Tibial artery (tissue), 4 donors: ENCODE data around the gene SIGLEC5.
A peak's percentile ranks its signal among the peaks of the same experiment; 100 is the strongest.

Experiments used
- DNase-seq, 2 donors: peaks; one replicate each; pipeline ENCODE4 v3.0.0-alpha.2; 2019
- H3K27ac ChIP-seq, 2 donors: fragments of 200-600 bp; sonication (generic) in 1 of 2; 1 replicate in 1 of 2; 2 replicates in 1 of 2; pipeline ENCODE4 v1.5.1; 2018 to 2019; ENCODE audit warnings: mild to moderate bottlenecking in 1 of 2
- H3K27me3 ChIP-seq, 2 donors: fragments of 200-600 bp; sonication (generic) in 1 of 2; one replicate each; pipeline versions ENCODE4 v1.5.1 to v1.6.0; 2016 to 2019
- H3K36me3 ChIP-seq, 3 donors: fragments of 200-600 bp; sonication (generic) in 2 of 3; one replicate each; pipeline ENCODE4 v1.5.1; 2016 to 2019; ENCODE audit warnings: mild to moderate bottlenecking in 2 of 3
- H3K4me1 ChIP-seq, 4 donors: fragments of 200-600 bp; sonication (generic) in 2 of 4; 1 replicate in 3 of 4; 2 replicates in 1 of 4; pipeline ENCODE4 v1.5.1; 2016 to 2019
- H3K4me3 ChIP-seq, 2 donors: fragments of 200-600 bp; sonication (generic) in 1 of 2; 1 replicate in 1 of 2; 2 replicates in 1 of 2; pipeline ENCODE4 v1.5.1; 2018 to 2019; ENCODE audit warnings: mild to moderate bottlenecking in 2 of 2
- H3K9me3 ChIP-seq, 3 donors: fragments of 200-600 bp; sonication (generic) in 1 of 3; one replicate each; pipeline ENCODE4 v1.5.1; 2016 to 2019
- intact Hi-C: fragments of 100-400 bp; cut with DNase I; formaldehyde crosslinking; loops from one replicate; pipeline ENCODE4 v1.15.0; 2023; ENCODE audit warnings: low total_unique reads
- TF ChIP-seq, protein P1 (sequence below), 2 experiments: fragments of 200-600 bp in 1 of 2; fragments of 450-650 bp in 1 of 2; IDR thresholded peaks; one replicate each; pipeline ENCODE4 v1.5.1; 2017 to 2019; ENCODE audit warnings: antibody characterized with exemption in 2 of 2, mild to moderate bottlenecking in 1 of 2, moderate library complexity in 1 of 2

Gene SIGLEC5

DNA sequence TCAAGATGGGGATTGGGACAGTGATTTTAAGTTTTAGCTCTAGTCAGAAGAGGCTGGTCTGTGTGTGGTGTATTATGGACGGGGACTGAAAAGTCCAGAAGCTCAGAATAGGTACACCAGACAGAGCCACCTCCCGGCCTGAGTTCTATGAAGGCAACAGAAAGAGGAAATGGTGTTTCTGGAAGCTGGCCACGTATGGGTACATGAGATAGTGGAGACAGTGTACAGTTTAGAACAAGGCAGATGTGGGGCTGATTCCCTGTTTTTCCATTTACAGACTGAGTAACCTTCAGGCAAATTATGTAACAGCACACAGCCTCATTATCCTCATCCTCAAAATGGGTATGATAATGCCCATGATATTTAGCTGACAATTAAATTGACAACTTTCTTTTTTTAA, 57.8 kb downstream of the SIGLEC5 start:
- intact Hi-C loops: no loop called here
- Histone ChIP-seq H3K4me1 (peaks cover 0 to 20% (median 13%) of the 10 kb centered on the region in 4 donors), H3K27ac (no peak overlapping the region), H3K36me3 (peaks cover 0 to 34% (median 25%) of the 10 kb centered on the region in 3 donors), H3K4me3 (peak overlapping the region; percentile 66 to 86), H3K9me3 (no peaks in the 10 kb centered on the region), H3K27me3 (no peaks in the 10 kb centered on the region)
- TF ChIP-seq, protein P1, sequence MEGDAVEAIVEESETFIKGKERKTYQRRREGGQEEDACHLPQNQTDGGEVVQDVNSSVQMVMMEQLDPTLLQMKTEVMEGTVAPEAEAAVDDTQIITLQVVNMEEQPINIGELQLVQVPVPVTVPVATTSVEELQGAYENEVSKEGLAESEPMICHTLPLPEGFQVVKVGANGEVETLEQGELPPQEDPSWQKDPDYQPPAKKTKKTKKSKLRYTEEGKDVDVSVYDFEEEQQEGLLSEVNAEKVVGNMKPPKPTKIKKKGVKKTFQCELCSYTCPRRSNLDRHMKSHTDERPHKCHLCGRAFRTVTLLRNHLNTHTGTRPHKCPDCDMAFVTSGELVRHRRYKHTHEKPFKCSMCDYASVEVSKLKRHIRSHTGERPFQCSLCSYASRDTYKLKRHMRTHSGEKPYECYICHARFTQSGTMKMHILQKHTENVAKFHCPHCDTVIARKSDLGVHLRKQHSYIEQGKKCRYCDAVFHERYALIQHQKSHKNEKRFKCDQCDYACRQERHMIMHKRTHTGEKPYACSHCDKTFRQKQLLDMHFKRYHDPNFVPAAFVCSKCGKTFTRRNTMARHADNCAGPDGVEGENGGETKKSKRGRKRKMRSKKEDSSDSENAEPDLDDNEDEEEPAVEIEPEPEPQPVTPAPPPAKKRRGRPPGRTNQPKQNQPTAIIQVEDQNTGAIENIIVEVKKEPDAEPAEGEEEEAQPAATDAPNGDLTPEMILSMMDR (IDR thresholded peaks at IDR 0.05): no peak
- no peak for DNase-seq

DNA sequence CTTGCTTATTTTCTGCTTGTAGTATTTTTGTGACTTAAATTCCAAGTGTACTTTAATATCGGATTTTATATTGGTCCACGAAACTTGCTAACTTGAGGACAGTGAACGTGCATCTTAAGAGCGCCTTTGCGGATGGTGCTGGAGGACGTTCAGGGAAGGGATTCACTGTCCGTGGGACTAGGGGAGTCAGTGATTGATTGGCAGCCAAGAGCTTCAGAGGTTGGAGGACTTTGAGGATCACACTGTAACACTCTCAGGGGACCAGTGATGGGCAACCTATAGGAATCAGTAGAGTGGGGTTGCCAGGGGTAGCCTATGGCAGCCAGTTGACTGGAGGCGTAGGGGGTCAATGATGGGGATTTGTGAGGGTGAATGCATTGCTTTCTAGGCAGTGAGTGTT, 58.6 kb downstream of the SIGLEC5 start:
- TF ChIP-seq, protein P1 (IDR thresholded peaks at IDR 0.05): no peak
- Histone ChIP-seq H3K9me3 (no peaks in the 10 kb centered on the region), H3K36me3 (peaks cover 0 to 26% (median 25%) of the 10 kb centered on the region in 3 donors), H3K4me3 (peak overlapping the region; percentile 66 to 86), H3K27me3 (no peaks in the 10 kb centered on the region), H3K27ac (peak overlapping the region; percentile 77 to 83), H3K4me1 (peaks cover 0 to 20% (median 13%) of the 10 kb centered on the region in 4 donors)
- DNase-seq: no peak
- intact Hi-C loops: no loop called here

DNA sequence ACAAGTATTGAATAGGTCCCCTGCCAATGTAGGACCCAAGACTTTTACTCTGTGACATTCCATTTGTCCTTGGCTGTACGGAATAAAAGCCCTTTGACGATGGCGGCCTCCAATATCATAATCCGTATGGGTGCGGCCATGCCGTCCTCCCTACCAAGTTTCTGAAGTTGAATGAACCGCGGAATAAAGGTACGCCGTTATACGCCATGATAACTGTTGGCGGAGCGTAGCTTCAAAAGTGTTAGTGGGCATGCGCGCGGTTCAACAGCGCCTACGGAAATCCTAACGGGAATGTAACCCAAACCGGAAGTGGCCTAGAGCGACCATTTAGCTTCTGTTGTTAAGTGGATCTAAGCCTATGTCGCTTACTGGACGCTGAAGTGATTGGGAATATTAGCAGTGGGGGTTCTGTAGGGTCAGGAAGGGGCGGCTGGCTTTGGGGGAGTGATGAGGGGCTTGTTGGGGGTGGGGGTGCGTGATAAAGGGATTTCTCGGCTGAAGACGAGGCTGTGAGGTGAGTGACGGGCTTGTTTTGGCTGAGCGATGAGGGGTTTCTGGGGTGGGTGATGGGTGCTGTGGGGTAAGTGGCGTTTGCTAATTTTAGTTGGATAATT, 59.1 kb downstream of the SIGLEC5 start, which contains the start of gene ZNF175:
ZNF175 (plus strand) TSS at position 322 of the 614 bp plus-strand sequence. CDS start 2,047 bp downstream, outside the sequence.
- Histone ChIP-seq H3K4me1 (peaks cover 0 to 20% (median 13%) of the 10 kb centered on the region in 4 donors), H3K9me3 (no peaks in the 10 kb centered on the region), H3K27ac (peak within 1 kb of the TSS; percentile 77 to 83), H3K4me3 (peak within 1 kb of the TSS; percentile 66 to 86), H3K36me3 (peaks cover 0 to 21% (median 20%) of the 10 kb centered on the region in 3 donors), H3K27me3 (no peaks in the 10 kb centered on the region)
- peak; percentile 95 to 97 for DNase-seq
- TF ChIP-seq, protein P1 (IDR thresholded peaks at IDR 0.05): no peak
- intact Hi-C loops: no loop called here

GRCh38 chr19:51568456-51568855, 61.7 kb downstream of the SIGLEC5 start:
- intact Hi-C loops: no loop called here
- TF ChIP-seq, protein P1 (IDR thresholded peaks at IDR 0.05): no peak
- no peaks in the 10 kb centered on the region for H3K9me3 ChIP-seq
- H3K4me3 ChIP-seq: no peak overlapping the region
- H3K27me3 ChIP-seq: peaks cover 0 to 15% of the 10 kb centered on the region in 2 donors
- H3K4me1 ChIP-seq: peaks cover 0 to 19% (median 13%) of the 10 kb centered on the region in 4 donors
- DNase-seq: no peak
- peaks cover 0 to 4% (median 4%) of the 10 kb centered on the region in 3 donors for H3K36me3 ChIP-seq
- H3K27ac ChIP-seq: no peak overlapping the region

- TF ChIP-seq, protein P1 (IDR thresholded peaks at IDR 0.05): no peak
- intact Hi-C loops: no loop called here
- Histone ChIP-seq H3K27me3 (peaks cover 0 to 15% of the 10 kb centered on the region in 2 donors), H3K4me3 (no peak overlapping the region), H3K27ac (no peak overlapping the region), H3K36me3 (no peaks in the 10 kb centered on the region), H3K4me1 (peaks cover 0 to 12% (median 9%) of the 10 kb centered on the region in 4 donors), H3K9me3 (no peaks in the 10 kb centered on the region)
- no peak for DNase-seq
Measured at GRCh38 chr19:51567583-51567982, 62.6 kb downstream of the SIGLEC5 start.
